Mucosa of rectum (tissue), 2 donors: ENCODE measurements around the gene MEGF11.
A peak's percentile ranks its signal among the peaks of the same experiment; 100 is the strongest.

Experiments used
- H3K27ac ChIP-seq, 2 donors: one replicate each; pipeline ENCODE4 v1.7.0; 2013; ENCODE audit warnings: inconsistent platforms in 2 of 2, low read depth in 2 of 2, low read length in 2 of 2
- H3K27me3 ChIP-seq, 2 donors: one replicate each; pipeline ENCODE4 v1.7.0; 2013; ENCODE audit warnings: low read length in 2 of 2; ENCODE audit not compliant: control insufficient read depth in 2 of 2, insufficient read depth in 2 of 2
- H3K36me3 ChIP-seq, 2 donors: one replicate each; pipeline ENCODE4 v1.7.0; 2013; ENCODE audit warnings: low read length in 2 of 2; ENCODE audit not compliant: control insufficient read depth in 2 of 2, insufficient read depth in 2 of 2
- H3K4me1 ChIP-seq, 2 donors: one replicate each; pipeline ENCODE4 v1.7.0; 2013; ENCODE audit warnings: low read length in 2 of 2, mild to moderate bottlenecking in 1 of 2; ENCODE audit not compliant: control insufficient read depth in 2 of 2, insufficient read depth in 2 of 2
- H3K4me3 ChIP-seq, 2 donors: one replicate each; pipeline ENCODE4 v1.7.0; 2013; ENCODE audit warnings: low read length in 2 of 2
- H3K9ac ChIP-seq, 2 donors: one replicate each; pipeline ENCODE4 v1.7.0; 2013; ENCODE audit warnings: low read length in 2 of 2, low read depth in 1 of 2, mild to moderate bottlenecking in 1 of 2
- H3K9me3 ChIP-seq, 2 donors: one replicate each; pipeline ENCODE4 v1.7.0; 2013; ENCODE audit warnings: low read length in 2 of 2; ENCODE audit not compliant: control insufficient read depth in 2 of 2
- donor health status: healthy.
- donor health status: Normal muscosa, but diverticular disease.

The MEGF11 gene

GRCh38 chr15:65991721-65992483 is 261.6 kb downstream of the MEGF11 start:
- peaks cover 0 to 5% of the 10 kb centered on the region in 2 donors for H3K27me3 ChIP-seq
- H3K9me3 ChIP-seq: no peaks in the 10 kb centered on the region
- H3K4me1 ChIP-seq: no peaks in the 10 kb centered on the region
- H3K36me3 ChIP-seq: no peaks in the 10 kb centered on the region
- H3K9ac ChIP-seq: no peak overlapping the region
- H3K4me3 ChIP-seq: no peak overlapping the region
- H3K27ac ChIP-seq: no peak overlapping the region

- no peak overlapping the region for H3K27ac ChIP-seq
- H3K4me3 ChIP-seq: no peak overlapping the region
- no peak overlapping the region for H3K9ac ChIP-seq
- H3K9me3 ChIP-seq: no peaks in the 10 kb centered on the region
- H3K27me3 ChIP-seq: peaks cover 0 to 7% of the 10 kb centered on the region in 2 donors
- no peaks in the 10 kb centered on the region for H3K36me3 ChIP-seq
- H3K4me1 ChIP-seq: no peaks in the 10 kb centered on the region
Measured at GRCh38 chr15:65990298-65990981, 263.1 kb downstream of the MEGF11 start.

- Histone ChIP-seq H3K36me3 (no peaks in the 10 kb centered on the region), H3K4me3 (no peak overlapping the region), H3K27ac (no peak overlapping the region), H3K27me3 (peaks cover 10 to 18% of the 10 kb centered on the region in 2 donors), H3K9me3 (no peaks in the 10 kb centered on the region), H3K4me1 (peaks cover 0 to 4% of the 10 kb centered on the region in 2 donors), H3K9ac (no peak overlapping the region)
Measured at GRCh38 chr15:65987100-65987499, 266.4 kb downstream of the MEGF11 start.

GRCh38 chr15:65986416-65986815 is 267.1 kb downstream of the MEGF11 start:
- Histone ChIP-seq H3K9me3 (no peaks in the 10 kb centered on the region), H3K4me1 (peaks cover 0 to 4% of the 10 kb centered on the region in 2 donors), H3K27me3 (peaks cover 12 to 18% of the 10 kb centered on the region in 2 donors), H3K27ac (no peak overlapping the region), H3K9ac (no peak overlapping the region), H3K36me3 (no peaks in the 10 kb centered on the region), H3K4me3 (no peak overlapping the region)

GRCh38 chr15:65985387-65985786 is 268.2 kb downstream of the MEGF11 start:
- peaks cover 14 to 21% of the 10 kb centered on the region in 2 donors for H3K27me3 ChIP-seq
- no peaks in the 10 kb centered on the region for H3K36me3 ChIP-seq

GRCh38 chr15:65982627-65983322 is 270.8 kb downstream of the MEGF11 start:
- Histone ChIP-seq H3K36me3 (no peaks in the 10 kb centered on the region), H3K27me3 (peaks cover 14 to 21% of the 10 kb centered on the region in 2 donors), H3K9ac (no peak overlapping the region), H3K4me3 (peak overlapping the region in 1 of 2 donors; percentile 3), H3K9me3 (no peaks in the 10 kb centered on the region), H3K4me1 (peaks cover 0 to 4% of the 10 kb centered on the region in 2 donors), H3K27ac (no peak overlapping the region)

More at GRCh38 chr15:65985387-65985786, 268.2 kb downstream of the MEGF11 start:
- H3K27ac ChIP-seq: no peak overlapping the region
- H3K4me1 ChIP-seq: peaks cover 0 to 4% of the 10 kb centered on the region in 2 donors
- H3K9me3 ChIP-seq: no peaks in the 10 kb centered on the region
- H3K9ac ChIP-seq: no peak overlapping the region
- H3K4me3 ChIP-seq: no peak overlapping the region

GRCh38 chr15:65981837-65982626 is 271.5 kb downstream of the MEGF11 start:
- Histone ChIP-seq H3K27ac (no peak overlapping the region), H3K9ac (no peak overlapping the region), H3K4me3 (peak overlapping the region; percentile 3 to 26), H3K9me3 (no peaks in the 10 kb centered on the region), H3K4me1 (peaks cover 0 to 4% of the 10 kb centered on the region in 2 donors), H3K27me3 (peaks cover 14 to 21% of the 10 kb centered on the region in 2 donors), H3K36me3 (no peaks in the 10 kb centered on the region)

GRCh38 chr15:65980824-65981456 is 272.6 kb downstream of the MEGF11 start:
- Histone ChIP-seq H3K27ac (no peak overlapping the region), H3K9ac (no peak overlapping the region), H3K27me3 (peaks cover 14 to 21% of the 10 kb centered on the region in 2 donors), H3K4me1 (peaks cover 0 to 4% of the 10 kb centered on the region in 2 donors), H3K36me3 (no peaks in the 10 kb centered on the region), H3K9me3 (no peaks in the 10 kb centered on the region), H3K4me3 (no peak overlapping the region)

GRCh38 chr15:65979837-65980236 is 273.7 kb downstream of the MEGF11 start:
- Histone ChIP-seq H3K4me1 (peaks cover 0 to 4% of the 10 kb centered on the region in 2 donors), H3K27me3 (peaks cover 14 to 16% of the 10 kb centered on the region in 2 donors), H3K36me3 (no peaks in the 10 kb centered on the region), H3K27ac (no peak overlapping the region), H3K9me3 (no peaks in the 10 kb centered on the region), H3K4me3 (no peak overlapping the region), H3K9ac (no peak overlapping the region)
